GM13976 (cell line): ENCODE measurements around the gene USP36.

ENCODE experiments used
- DNase-seq: peaks from one replicate; pipeline ENCODE4 v3.0.0; 2012; ENCODE audit warnings: low spot score
- CTCF ChIP-seq: IDR thresholded peaks from 2 replicates; pipeline ENCODE4 v1.5.1; 2012; ENCODE audit warnings: borderline replicate concordance, mild to moderate bottlenecking; ENCODE audit not compliant: insufficient read depth; ENCODE audit errors: extremely low read depth, missing control alignments, control extremely low read depth
- in situ Hi-C: fragments of 300-500 bp; cut with MboI; formaldehyde crosslinking; loops from one replicate; pipeline ENCODE4 v1.12.0; 2022; ENCODE audit warnings: low sequenced_read_pairs, mixed read lengths, inconsistent platforms; ENCODE audit not compliant: unreplicated experiment

USP36 gene

GRCh38 chr17:78790552-78790951, 50.1 kb downstream of the USP36 start:
- no peak for TF ChIP-seq CTCF
- DNase-seq, result no peak
- in situ Hi-C loops, result no loop called here

- no peak for DNase-seq
- no peak for TF ChIP-seq CTCF
- in situ Hi-C loops, result no loop called here
These were observed 50.9 kb downstream of the USP36 start for GRCh38 chr17:78789663-78790181.

DNA sequence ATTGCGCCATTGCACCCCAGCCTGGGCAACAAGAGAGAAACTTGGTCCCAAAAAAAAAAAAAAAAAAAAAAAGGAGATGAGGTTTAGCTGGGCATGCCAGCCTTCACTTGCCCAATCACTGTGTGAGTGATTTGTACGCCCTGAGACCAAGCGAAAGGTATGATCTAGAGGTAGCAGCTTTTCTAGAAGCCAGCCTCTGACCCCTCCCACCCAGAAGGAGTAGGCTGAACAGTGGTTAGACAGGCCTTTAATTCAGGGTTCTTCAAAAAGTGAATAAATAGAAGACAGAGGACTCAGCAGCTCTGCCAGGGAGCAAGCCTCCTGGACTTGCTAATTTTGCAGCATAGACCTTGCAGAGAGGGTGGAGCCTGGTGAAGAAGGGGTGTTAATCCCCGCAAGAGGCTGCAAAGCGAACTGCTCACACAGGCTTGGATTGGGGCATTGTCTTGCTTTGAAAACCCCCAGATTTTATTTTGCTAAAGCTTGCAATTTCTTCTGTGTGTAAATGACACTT, 51.4 kb downstream of the USP36 start:
- no peak for TF ChIP-seq CTCF
- in situ Hi-C loops, result no loop called here
- no peak for DNase-seq

DNA sequence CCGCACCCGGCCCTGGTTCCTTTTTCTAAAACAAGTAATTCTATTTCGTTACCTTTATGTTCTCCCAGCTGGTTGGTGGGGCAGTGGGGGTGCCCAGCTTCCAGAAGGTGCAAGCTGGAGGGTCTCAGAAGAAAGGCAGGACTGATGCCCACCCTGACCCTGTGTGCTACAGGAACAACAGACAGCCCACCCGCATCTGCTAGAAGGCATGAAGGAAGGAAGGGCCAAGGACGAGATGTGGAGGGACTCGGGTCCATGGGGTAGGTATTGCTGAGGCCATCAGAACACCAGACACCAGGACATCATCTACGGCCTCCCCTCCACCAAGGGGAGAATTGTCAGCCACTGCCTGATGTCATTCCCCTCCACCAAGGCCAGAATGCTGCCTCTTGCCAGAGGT, 52.2 kb downstream of the USP36 start:
- in situ Hi-C loops, result no loop called here
- DNase-seq, result no peak
- TF ChIP-seq CTCF, result no peak

GRCh38 chr17:78787444-78787843, 53.2 kb downstream of the USP36 start:
- TF ChIP-seq CTCF, result no peak
- in situ Hi-C loops, result no loop called here
- no peak for DNase-seq

- no peak for TF ChIP-seq CTCF
- DNase-seq, result no peak
- in situ Hi-C loops, result no loop called here
These were observed 55.0 kb downstream of the USP36 start for GRCh38 chr17:78785663-78786057.
